Psoas muscle (tissue), 8 donors: Measurements from ENCODE around the gene PPM1F. TPM values are rescaled to one million over a fixed set of nuclear protein-coding genes. Genes with fewer than 3 reads are reported as not detected.

Experiments
- ATAC-seq, 4 donors: fragments of 200-7000 bp; cut with Tn5 transposase; one replicate each; pipeline ENCODE4 v1.9.1; 2020; ENCODE audit warnings: moderate library complexity in 3 of 4, mild to moderate bottlenecking in 2 of 4
- DNase-seq, 2 donors: peaks; one replicate each; pipeline ENCODE4 v3.0.0-alpha.2; 2020
- H3K27ac ChIP-seq: fragments of 200-600 bp; one replicate; pipeline ENCODE4 v1.8.0; 2022
- H3K27me3 ChIP-seq, 3 donors: fragments of 200-600 bp in 1 of 3; one replicate each; pipeline versions ENCODE4 v1.6.1 to v1.8.0; 2013 to 2022; ENCODE audit warnings: low read length in 2 of 3, mild to moderate bottlenecking in 2 of 3, moderate library complexity in 1 of 3; ENCODE audit not compliant: insufficient read depth in 3 of 3
- H3K36me3 ChIP-seq, 2 donors: fragments of 200-600 bp in 1 of 2; one replicate each; pipeline versions ENCODE4 v1.6.1 to v1.8.0; 2013 to 2022; ENCODE audit warnings: low read depth in 1 of 2, mild to moderate bottlenecking in 1 of 2, moderate library complexity in 1 of 2; ENCODE audit not compliant: insufficient read depth in 1 of 2
- H3K4me1 ChIP-seq: fragments of 200-600 bp; one replicate; pipeline ENCODE4 v1.8.0; 2022
- H3K4me3 ChIP-seq: fragments of 200-600 bp; one replicate; pipeline ENCODE4 v1.8.0; 2022; ENCODE audit warnings: mild to moderate bottlenecking
- H3K9me3 ChIP-seq: fragments of 200-600 bp; one replicate; pipeline ENCODE4 v1.8.0; 2022
- CTCF ChIP-seq: fragments of 200-600 bp; IDR thresholded peaks from one replicate; pipeline ENCODE4 v1.8.0; 2022; ENCODE audit warnings: antibody characterized with exemption
- WGBS, 3 donors: extraction: QIAGEN DNeasy Blood & Tissue Kit; methylation state at CpG; one replicate each; pipeline versions ENCODE4 v1.1.6 to v1.1.7; 2013; 5-methylcytosine and 5-hydroxymethylcytosine counted together
- intact Hi-C, 2 donors: fragments of 100-400 bp; cut with DNase I; formaldehyde crosslinking; loops; one replicate each; pipeline versions ENCODE4 v1.11.0 to v1.14.2; 2022
- polyA plus RNA-seq, 3 donors: library from polyadenylated mRNA; stranded (reverse); fragments of 200-250 nt; gene quantifications; one replicate each; pipeline ENCODE4 v1.2.3, GENCODE V29; 2013
- total RNA-seq, 4 donors: library from RNA; stranded (reverse); fragmentation: NEBNext Ultra II Directional in 2 of 4; extraction: Animal tissue kit (Norgen Biotek cat#: 25700) in 2 of 4; gene quantifications; one replicate each; pipeline versions ENCODE4 v1.2.1 to v1.2.4, GENCODE V29; 2021 to 2023
- donor health status: healthy with polysubstance abuse.
- donor health status: DM: no; HTN: no; CAD: no; lungs with moderate emphysema.
- donor health status: Bipolar disorder and iron deficiency.
- donor health status: healthy.
- donor health status: DM: yes; HTN: yes; CAD: no.
- donor health status: DM: no; HTN: no; CAD: no.
- donor health status: DM: no; HTN: no; CAD: no.
- donor health status: DM: yes; HTN: yes; CAD: no.

PPM1F gene
- total and polyA plus RNA-seq, 7 donors, result 8.1 to 29.5 (median 13.1) TPM

- Histone ChIP-seq H3K36me3 (peaks cover 0 to 23% of the 10 kb centered on the region in 2 donors), H3K4me1 (peaks cover 55% of the 10 kb centered on the region), H3K4me3 (no peak overlapping the region), H3K9me3 (no peaks in the 10 kb centered on the region), H3K27ac (peak overlapping the region; percentile 30), H3K27me3 (no peaks in the 10 kb centered on the region)
- ATAC-seq (no peak), DNase-seq (no peak)
- intact Hi-C loops, result no loop called here
- TF ChIP-seq CTCF, result no peak
- WGBS, 3 donors, result 53 to 68% (median 60%) methylated on average over 12 of the region's 12 CpGs
Measured at GRCh38 chr22:21946262-21946925, 6.3 kb downstream of the PPM1F start.

- no peak for DNase-seq
- Histone ChIP-seq H3K27ac (peak overlapping the region; percentile 42), H3K4me1 (peaks cover 55% of the 10 kb centered on the region), H3K27me3 (no peaks in the 10 kb centered on the region), H3K36me3 (peaks cover 0 to 23% of the 10 kb centered on the region in 2 donors), H3K9me3 (no peaks in the 10 kb centered on the region), H3K4me3 (no peak overlapping the region)
- peak in 2 of 4 donors; percentile 36 to 41 for ATAC-seq
- 48 to 61% (median 50%) methylated on average over 13 of the region's 13 CpGs for WGBS, 3 donors
- intact Hi-C loops, result no loop called here
- TF ChIP-seq CTCF, result no peak
Measured at GRCh38 chr22:21945453-21946261, 7.0 kb downstream of the PPM1F start.

GRCh38 chr22:21944871-21945270 is 7.8 kb downstream of the PPM1F start:
- Histone ChIP-seq H3K27me3 (no peaks in the 10 kb centered on the region), H3K36me3 (peaks cover 0 to 23% of the 10 kb centered on the region in 2 donors), H3K4me3 (no peak overlapping the region), H3K4me1 (peaks cover 51% of the 10 kb centered on the region), H3K27ac (peak overlapping the region; percentile 42), H3K9me3 (no peaks in the 10 kb centered on the region)
- TF ChIP-seq CTCF, result no peak
- intact Hi-C loops, result no loop called here
- 68 to 77% (median 73%) methylated on average over 7 of the region's 7 CpGs for WGBS, 3 donors
- ATAC-seq (no peak), DNase-seq (no peak)

GRCh38 chr22:21943571-21944448 is 8.8 kb downstream of the PPM1F start:
- DNase-seq (no peak), ATAC-seq (no peak)
- Histone ChIP-seq H3K4me3 (no peak overlapping the region), H3K27ac (peak overlapping the region; percentile 84), H3K27me3 (no peaks in the 10 kb centered on the region), H3K9me3 (no peaks in the 10 kb centered on the region), H3K4me1 (peaks cover 46% of the 10 kb centered on the region), H3K36me3 (peaks cover 0 to 23% of the 10 kb centered on the region in 2 donors)
- 62 to 79% (median 71%) methylated on average over 18 of the region's 18 CpGs for WGBS, 3 donors
- TF ChIP-seq CTCF, result no peak
- intact Hi-C loops, result no loop called here
